ENCODE results near the gene ENG. TPM values are rescaled to one million over a fixed set of nuclear protein-coding genes. Genes with fewer than 3 reads are reported as not detected.

Gene ENG
- total RNA-seq, 1 experiment from 2014 or later, result 25.1 TPM

DNA sequence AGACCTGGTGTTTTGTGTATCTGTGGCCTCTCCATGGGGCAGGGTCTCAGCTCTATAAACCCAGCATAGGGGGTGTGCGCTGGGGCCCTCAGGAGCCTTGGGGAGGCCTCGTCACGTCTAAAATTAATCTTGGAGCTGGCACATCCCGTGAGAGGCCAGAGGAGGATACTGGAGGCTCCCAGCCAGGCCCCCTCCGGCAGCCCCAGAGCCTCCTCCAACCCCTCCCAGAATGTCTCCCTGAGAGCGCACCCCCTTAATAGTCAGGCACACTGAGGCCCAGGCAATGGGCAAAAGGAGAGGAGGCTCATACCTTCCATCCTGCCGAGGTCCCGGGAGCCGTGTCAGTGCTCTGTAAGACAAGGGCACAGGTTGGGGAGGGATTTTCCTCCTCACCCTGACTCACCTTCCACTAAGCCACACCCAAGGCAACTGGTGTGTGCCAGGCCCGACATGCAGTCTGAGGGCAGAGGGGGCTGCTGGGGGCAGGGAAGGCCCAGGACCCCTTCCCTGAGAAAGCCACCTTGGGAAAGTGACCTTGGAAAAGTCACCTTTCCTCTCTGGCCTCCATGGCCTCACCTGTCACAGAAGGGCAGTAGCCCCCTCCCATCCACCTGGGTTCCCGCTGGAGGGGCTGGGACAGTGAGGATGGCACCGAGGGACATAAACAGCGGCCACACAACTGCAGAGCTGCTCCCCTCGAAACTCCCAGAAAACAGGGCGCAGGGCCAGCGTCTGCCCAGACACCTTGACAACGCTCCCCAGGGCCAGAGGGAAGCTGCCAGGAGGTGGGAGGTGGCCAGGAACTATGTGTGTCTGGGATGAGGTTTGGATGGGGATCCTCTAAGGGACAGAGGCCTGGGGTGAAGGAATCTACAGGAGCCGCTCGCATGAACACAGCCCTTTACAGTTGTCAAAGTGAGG, 20.1 kb upstream of the ENG start:
- no TSS peak for BruUV-seq (replicated peaks)
- no peaks in the 10 kb centered on the region for H3K9me3 ChIP-seq (ENCODE audit: control insufficient read depth, insufficient read depth, low read depth, low read length)
- TF ChIP-seq SIN3A (IDR thresholded peaks at IDR 0.05; ENCODE audit: borderline replicate concordance, insufficient read depth, low read depth, low read length) (no peak), TCF7L2 (IDR thresholded peaks at IDR 0.05; ENCODE audit: low read depth, low read length) (no peak), REST (IDR thresholded peaks at IDR 0.05; ENCODE audit: insufficient read depth in 1 of 2, low read depth in 2 of 2, low read length in 1 of 2) (no peak), POLR2AphosphoS5 (IDR thresholded peaks at IDR 0.05; ENCODE audit: low read depth, low read length) (no peak)
- TF ChIP-seq, protein P1, sequence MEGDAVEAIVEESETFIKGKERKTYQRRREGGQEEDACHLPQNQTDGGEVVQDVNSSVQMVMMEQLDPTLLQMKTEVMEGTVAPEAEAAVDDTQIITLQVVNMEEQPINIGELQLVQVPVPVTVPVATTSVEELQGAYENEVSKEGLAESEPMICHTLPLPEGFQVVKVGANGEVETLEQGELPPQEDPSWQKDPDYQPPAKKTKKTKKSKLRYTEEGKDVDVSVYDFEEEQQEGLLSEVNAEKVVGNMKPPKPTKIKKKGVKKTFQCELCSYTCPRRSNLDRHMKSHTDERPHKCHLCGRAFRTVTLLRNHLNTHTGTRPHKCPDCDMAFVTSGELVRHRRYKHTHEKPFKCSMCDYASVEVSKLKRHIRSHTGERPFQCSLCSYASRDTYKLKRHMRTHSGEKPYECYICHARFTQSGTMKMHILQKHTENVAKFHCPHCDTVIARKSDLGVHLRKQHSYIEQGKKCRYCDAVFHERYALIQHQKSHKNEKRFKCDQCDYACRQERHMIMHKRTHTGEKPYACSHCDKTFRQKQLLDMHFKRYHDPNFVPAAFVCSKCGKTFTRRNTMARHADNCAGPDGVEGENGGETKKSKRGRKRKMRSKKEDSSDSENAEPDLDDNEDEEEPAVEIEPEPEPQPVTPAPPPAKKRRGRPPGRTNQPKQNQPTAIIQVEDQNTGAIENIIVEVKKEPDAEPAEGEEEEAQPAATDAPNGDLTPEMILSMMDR (IDR thresholded peaks at IDR 0.05), result no peak
- no peak for DNase-seq (ENCODE audit: low read depth, low spot score)
- H3K4me3 ChIP-seq (ENCODE audit: low read depth in 2 of 2, low read length in 2 of 2), result no peak overlapping the region
- H3K36me3 ChIP-seq (ENCODE audit: control insufficient read depth, insufficient read depth, low read length), result no peaks in the 10 kb centered on the region
- ChIA-PET POLR2A (interaction anchor here (0.5 kb wide), 1 partner anchor 64 kb away, joined by 6 read pairs; no protein-coding TSS in a partner anchor), CTCF (interaction anchor here (0.6 kb wide), 1 partner anchor 336 kb away, joined by 4 read pairs; no protein-coding TSS in a partner anchor)
- in situ Hi-C loops (cut with HindIII; ENCODE audit: low pct_unique_long_range_greater_than_20kb, low sequenced_read_pairs), result no loop called here
- peaks cover 30% of the 10 kb centered on the region; the same call in 1 of the 2 replicates for H3K4me1 ChIP-seq (ENCODE audit: control insufficient read depth, insufficient read depth, low read length)
- no peaks in the 10 kb centered on the region for H3K27me3 ChIP-seq (ENCODE audit: control insufficient read depth, insufficient read depth, low read length)
- intact Hi-C loops (cut with micrococcal nuclease; ENCODE audit: unreplicated experiment), result loop anchor here (10.0 kb wide), 1 partner anchor 70 kb away; the partner anchor contains the start of gene FPGS
- ATAC-seq, result no peak
- no peak overlapping the region; the same call in 1 of the 2 replicates for H3K27ac ChIP-seq (ENCODE audit: low read length)

GRCh38 chr9:127873886-127874285, 19.4 kb upstream of the ENG start:
- POLR2A ChIA-PET, result interaction anchor here (0.5 kb wide), 1 partner anchor 65 kb away, joined by 6 read pairs; no protein-coding TSS in a partner anchor

More at GRCh38 chr9:127873886-127874285, 19.4 kb upstream of the ENG start:
- H3K27ac ChIP-seq (ENCODE audit: low read length), result no peak overlapping the region
- H3K9me3 ChIP-seq (ENCODE audit: control insufficient read depth, insufficient read depth, low read depth, low read length), result no peaks in the 10 kb centered on the region
- no peaks in the 10 kb centered on the region for H3K36me3 ChIP-seq (ENCODE audit: control insufficient read depth, insufficient read depth, low read length)
- no peaks in the 10 kb centered on the region for H3K27me3 ChIP-seq (ENCODE audit: control insufficient read depth, insufficient read depth, low read length)
- DNase-seq (ENCODE audit: low read depth, low spot score) (no peak), ATAC-seq (no peak)
- BruUV-seq (replicated peaks), result no TSS peak
- no peak overlapping the region for H3K4me3 ChIP-seq (ENCODE audit: low read depth in 2 of 2, low read length in 2 of 2)
- CTCF ChIA-PET, result no interaction called here
- TF ChIP-seq POLR2AphosphoS5 (IDR thresholded peaks at IDR 0.05; ENCODE audit: low read depth, low read length), result no peak
- TF ChIP-seq TCF7L2 (IDR thresholded peaks at IDR 0.05; ENCODE audit: low read depth, low read length), result no peak
- TF ChIP-seq, protein P1 (IDR thresholded peaks at IDR 0.05), result no peak
- TF ChIP-seq REST (IDR thresholded peaks at IDR 0.05; ENCODE audit: insufficient read depth in 1 of 2, low read depth in 2 of 2, low read length in 1 of 2), result no peak
- no peak for TF ChIP-seq SIN3A (IDR thresholded peaks at IDR 0.05; ENCODE audit: borderline replicate concordance, insufficient read depth, low read depth, low read length)
- intact Hi-C loops (cut with micrococcal nuclease; ENCODE audit: unreplicated experiment) (loop anchor here (10.0 kb wide), 1 partner anchor 69 kb away; the partner anchor contains the start of gene FPGS), in situ Hi-C loops (cut with HindIII; ENCODE audit: low pct_unique_long_range_greater_than_20kb, low sequenced_read_pairs) (no loop called here)
- peaks cover 28% of the 10 kb centered on the region; the same call in 1 of the 2 replicates for H3K4me1 ChIP-seq (ENCODE audit: control insufficient read depth, insufficient read depth, low read length)
